GM19467 (cell line): ENCODE measurements around the gene GAL3ST3.
A peak's percentile ranks its signal among the peaks of the same experiment; 100 is the strongest.

Experiments
- ATAC-seq: cut with Tn5 transposase; IDR thresholded peaks from one replicate; pipeline ENCODE4 v1.9.1; 2021; ENCODE audit warnings: mild to moderate bottlenecking, moderate library complexity; ENCODE audit not compliant: unreplicated experiment

Gene GAL3ST3

DNA sequence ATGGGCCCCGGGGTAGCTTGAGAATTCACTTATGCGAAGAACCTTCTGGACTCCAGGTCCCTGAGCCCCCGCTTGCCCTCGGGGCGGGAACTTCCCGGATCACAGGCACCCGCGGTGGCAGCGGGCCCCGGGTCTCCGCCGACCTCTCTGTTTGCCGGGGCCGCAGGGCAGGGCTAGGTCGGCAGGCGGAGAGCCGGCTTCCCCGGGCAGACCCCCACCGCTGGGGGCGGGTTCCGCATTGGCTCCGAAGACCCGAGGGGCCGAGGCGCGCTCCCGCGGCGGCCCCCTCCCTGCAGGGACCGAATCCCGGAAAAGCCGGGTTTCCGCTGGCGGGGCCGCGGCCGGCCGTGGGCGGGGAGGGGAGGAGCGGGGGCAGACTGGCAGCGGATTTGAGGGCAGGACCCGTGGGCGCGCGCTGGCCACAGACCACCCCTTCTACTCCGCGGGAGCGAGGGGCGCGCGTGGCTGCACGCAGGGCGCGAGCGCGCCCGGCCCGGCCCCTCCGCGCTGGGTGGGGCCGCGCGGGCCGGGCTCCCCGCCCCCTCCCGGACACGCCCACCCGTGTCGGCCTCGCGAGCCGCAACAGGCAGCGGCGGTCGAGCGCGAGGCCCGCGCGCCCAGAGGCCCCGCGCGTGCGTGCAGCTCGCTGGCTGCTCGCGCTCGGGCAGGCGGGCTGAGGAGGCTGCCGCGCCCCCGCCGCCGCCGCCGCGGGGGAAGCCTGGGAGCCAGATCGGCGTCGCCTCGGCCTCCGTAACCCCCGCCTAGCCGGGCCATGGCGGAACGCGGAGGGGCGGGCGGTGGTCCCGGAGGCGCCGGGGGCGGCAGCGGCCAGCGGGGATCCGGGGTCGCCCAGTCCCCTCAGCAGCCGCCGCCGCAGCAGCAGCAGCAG lies 21.0 kb upstream of the GAL3ST3 start, which contains the start of gene PACS1:
TSS of gene PACS1 (plus strand) at position 558 of the 889 bp plus-strand sequence. CDS start at position 773, 215 bp downstream.
- peak; percentile 34 for ATAC-seq

DNA sequence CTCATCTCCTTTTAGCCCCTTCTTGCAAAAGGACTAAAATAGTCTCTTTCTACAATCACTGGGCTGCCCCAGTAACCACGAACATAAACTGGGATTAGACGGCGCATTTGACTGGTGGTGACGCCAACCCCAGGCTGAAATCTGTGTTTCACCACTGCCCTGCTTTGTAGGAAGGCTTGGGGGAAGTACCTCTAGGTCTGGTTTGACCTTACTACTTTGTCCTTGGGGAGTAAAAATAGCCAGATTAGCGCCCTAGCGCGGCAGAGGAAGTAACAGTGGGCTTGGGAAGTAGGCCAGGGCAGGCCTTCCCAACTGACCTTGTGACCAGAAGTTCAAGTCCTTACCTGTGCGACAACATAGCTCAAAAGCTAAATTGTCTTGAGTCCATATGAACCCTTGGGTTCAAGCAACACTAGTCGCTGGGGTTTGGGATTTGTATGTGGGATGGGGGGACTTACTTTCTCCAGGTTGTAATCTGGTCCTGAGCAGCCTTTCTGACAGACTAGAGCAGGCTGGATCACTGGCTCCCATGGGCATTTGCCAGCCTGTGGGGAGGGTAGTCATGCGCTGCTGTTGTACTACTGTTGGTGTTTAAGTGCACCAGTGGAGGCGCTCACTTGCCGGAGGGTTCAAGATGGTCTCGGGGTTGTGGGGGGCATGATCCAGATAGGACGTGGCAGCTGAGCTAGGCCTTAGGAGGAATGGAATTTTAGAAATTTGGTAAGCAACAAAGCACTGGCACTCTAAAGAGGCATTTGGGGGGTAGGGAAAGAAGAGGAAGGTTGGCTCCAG lies 20.2 kb upstream of the GAL3ST3 start:
- no peak for ATAC-seq

- no peak for ATAC-seq
Observed at GRCh38 chr11:66068154-66068821, 19.3 kb upstream of the GAL3ST3 start.

GRCh38 chr11:66067640-66068039 lies 18.7 kb upstream of the GAL3ST3 start:
- ATAC-seq, result no peak

DNA sequence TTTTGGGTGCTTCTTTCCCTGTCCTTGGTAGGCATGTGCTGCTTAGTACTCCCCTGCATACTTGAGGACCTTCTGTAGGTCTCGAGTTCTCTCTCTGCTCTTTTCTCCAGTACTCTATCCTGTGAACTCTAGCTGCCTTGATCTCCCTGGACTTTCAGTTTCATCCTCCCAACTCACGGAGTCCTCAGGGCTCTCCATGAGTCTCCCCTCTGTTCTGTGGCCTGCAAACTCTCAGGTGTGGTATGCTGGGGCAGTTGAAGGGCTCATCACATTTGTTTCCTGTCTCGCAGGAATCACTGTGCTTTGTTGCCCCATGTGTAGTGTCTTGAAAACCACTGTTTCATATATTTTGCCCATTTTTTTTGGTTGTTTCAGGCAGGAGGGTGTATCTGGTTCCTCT lies 17.8 kb upstream of the GAL3ST3 start:
- ATAC-seq, result no peak

DNA sequence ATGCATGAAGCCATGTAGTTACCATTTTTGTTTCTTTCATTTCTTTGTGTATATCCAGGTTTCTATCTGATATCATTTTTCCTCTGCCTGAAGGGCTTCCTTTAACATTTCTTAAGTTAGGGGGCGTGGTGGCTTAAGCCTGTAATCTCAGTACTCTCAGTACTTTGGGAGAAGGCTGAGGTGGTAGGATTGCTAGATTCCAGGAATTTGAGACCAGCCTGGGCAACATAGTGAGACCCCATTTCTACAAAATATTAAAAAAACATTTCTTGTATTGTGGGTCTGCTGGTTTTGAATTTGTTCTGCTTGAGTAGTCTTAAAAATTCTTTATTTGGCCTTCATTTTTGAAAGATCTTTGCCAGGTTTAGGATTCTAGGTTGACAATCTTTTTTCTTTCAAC lies 15.6 kb upstream of the GAL3ST3 start:
- ATAC-seq, result no peak

DNA sequence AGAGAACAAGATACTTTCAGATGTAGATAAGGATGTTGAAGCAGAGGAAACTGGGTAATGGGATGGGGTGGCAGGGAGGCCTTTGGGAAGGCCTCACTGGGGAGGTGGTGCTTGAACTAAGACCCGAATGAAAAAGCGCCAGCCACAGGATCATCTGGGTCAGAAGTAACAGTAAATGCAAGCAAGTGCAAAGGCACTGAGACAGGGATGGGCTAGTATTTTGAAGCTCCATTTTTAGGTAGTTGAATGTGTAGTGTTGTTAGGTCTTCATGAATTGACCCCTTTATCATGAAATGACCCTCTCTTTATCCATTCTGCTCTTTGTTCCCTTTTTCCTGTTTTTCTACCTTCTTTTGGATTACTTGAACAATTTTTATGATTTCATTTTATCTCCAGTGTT lies 14.9 kb upstream of the GAL3ST3 start:
- no peak for ATAC-seq

DNA sequence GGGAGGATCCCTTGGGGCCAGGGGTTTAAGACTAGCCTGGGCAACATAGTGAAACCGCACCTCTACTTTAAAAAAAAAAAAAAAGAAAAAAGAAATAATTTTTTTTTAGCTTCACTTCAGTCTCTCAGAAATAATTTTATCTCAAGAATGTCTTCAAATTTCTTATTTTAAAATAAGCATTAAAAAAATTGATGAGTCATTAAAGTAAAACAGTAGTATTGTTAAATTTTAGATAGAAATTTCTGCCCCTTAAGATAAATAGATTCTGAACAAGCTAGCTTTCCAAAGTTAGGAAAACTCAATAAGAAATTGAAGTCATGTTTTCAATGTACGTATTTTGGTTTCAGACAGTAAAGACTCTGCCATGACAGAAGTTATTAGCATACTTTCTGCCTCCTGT lies 13.4 kb upstream of the GAL3ST3 start:
- no peak for ATAC-seq

- ATAC-seq, result no peak
Observed at GRCh38 chr11:66061268-66061667, 12.3 kb upstream of the GAL3ST3 start.

- ATAC-seq, result no peak
Observed at GRCh38 chr11:66059966-66060680, 11.2 kb upstream of the GAL3ST3 start.

GRCh38 chr11:66056501-66056900 lies 7.5 kb upstream of the GAL3ST3 start:
- ATAC-seq, result no peak

GRCh38 chr11:66055021-66055420 lies 6.1 kb upstream of the GAL3ST3 start:
- no peak for ATAC-seq

DNA sequence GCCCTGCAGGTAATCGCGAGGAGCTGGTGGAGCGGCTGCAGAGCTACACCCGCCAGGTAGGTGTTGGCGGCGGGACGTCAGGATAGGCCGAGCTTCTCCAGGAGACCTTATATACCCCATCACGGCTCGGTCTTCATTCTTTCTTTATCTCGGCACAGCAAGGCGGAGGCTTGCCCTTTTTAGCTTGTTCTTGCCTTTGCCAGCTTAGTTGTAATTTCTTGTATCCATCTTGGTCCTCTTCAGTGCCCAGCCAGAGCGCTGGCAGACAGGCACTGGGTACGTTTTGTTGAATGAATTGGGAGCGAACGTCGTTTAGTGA lies 3.7 kb upstream of the GAL3ST3 start:
- ATAC-seq, result no peak

DNA sequence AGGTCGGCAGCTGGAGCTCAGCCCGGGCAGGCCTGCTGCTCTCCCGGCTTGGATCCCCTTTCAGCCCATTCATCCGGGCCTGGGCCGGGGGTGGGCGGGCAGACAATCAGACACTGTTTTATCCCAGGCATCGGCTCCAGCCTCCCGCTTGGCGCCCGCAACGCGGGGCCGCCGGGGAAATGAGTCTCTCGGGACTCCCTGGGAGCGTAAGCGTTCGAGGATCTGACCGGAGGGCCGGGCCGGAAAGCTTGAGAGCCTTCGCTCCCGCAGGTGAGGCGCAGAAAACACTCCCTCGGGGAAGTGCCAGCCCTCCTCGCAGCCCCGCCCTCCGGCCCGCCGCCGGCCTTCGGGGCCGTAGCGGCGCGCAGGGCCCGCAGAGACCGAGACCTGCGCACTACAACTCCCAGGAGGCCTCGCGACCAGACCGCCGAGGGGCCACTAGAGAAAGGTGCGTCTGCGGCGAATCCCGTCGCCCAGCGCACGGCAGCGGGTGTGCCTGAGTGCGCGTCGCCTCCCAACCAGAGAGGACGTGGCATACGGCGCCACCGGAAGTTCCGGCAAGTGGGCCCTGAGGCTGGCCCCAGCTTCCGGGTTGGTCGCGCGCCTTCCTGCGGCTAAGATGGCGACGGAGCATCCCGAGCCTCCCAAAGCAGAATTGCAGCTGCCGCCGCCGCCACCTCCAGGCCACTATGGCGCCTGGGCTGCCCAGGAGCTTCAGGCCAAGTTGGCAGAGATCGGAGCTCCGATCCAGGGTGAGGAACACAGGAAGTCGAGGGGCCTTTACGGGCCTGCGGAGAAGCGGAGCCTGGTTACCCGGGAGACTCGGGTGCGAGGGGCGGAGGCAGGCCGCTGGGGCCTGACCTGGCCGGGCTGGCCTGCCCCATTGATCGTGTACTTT lies 3.1 kb upstream of the GAL3ST3 start, which contains the start of gene SF3B2:
TSS of gene SF3B2 (plus strand) at position 599 of the 898 bp plus-strand sequence. CDS start at position 620, 21 bp downstream.
- ATAC-seq, result peak; percentile 92

DNA sequence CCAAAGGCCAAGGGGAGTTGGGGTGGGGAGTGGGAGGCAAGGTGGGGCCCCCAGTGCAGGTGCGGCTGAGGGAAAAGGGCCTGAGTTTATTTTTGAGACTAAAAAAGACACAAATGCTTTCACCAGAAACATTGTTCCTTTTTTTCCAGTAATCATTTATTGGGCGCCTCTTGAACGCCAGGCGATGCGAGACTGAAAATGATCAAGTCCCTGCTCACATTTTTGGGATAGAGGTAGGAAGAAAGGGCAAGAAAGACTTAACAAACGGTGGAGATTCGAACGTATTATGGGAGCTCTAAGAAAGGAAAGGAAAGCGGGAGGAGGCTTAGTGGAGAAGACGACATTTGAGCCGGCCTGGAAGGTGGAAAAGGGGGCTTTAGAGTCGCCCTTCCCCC lies 2.4 kb upstream of the GAL3ST3 start:
- no peak for ATAC-seq

GRCh38 chr11:66050581-66051231 lies 1.7 kb upstream of the GAL3ST3 start:
- ATAC-seq, result no peak

- ATAC-seq, result no peak
Observed at GRCh38 chr11:66047541-66048365, 1.2 kb downstream of the GAL3ST3 start.

GRCh38 chr11:66046901-66047300 lies 2.1 kb downstream of the GAL3ST3 start:
- no peak for ATAC-seq
